GM19351 (cell line): ENCODE results near the gene ITGA6.
A peak's percentile ranks its signal among the peaks of the same experiment; 100 is the strongest.

ENCODE experiments used
- ATAC-seq: cut with Tn5 transposase; IDR thresholded peaks from one replicate; pipeline ENCODE4 v1.9.1; 2021; ENCODE audit warnings: mild to moderate bottlenecking, moderate library complexity; ENCODE audit not compliant: unreplicated experiment

Gene ITGA6

GRCh38 chr2:172439911-172440310 lies 12.5 kb downstream of the ITGA6 start:
- no peak for ATAC-seq

- peak; percentile 47 for ATAC-seq
These were observed 13.4 kb downstream of the ITGA6 start for GRCh38 chr2:172440795-172441194.

- ATAC-seq = no peak
These were observed 14.9 kb downstream of the ITGA6 start for GRCh38 chr2:172442072-172442895.

GRCh38 chr2:172445851-172446250 lies 18.5 kb downstream of the ITGA6 start:
- ATAC-seq = no peak

DNA sequence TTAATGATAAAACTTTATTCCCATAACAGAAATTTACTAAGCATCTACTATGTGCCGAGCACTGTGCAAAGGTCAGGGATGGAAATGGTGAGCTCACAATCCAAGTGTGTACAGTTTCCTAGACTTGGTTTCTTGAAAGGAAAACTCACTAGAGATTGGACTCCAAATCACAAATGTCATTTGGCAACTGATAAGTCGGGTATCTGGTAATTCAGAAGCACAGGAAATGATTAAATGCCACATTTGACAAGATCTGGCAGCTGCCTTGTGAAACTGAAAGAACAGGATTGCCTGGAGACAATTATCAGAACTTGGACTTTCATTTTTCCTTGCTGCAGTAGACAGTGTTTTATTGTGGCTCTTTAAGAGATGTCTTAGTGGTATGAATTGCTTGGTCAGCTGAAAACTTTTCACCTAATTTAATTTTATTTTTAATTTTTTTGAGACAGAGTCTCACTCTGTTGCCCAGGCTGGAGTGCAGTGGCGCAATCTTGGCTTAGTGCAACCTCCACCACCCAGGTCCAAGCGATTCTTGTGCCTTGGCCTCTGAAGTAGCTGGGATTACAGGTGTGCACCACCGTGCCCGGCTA lies 19.2 kb downstream of the ITGA6 start:
- ATAC-seq = no peak

- no peak for ATAC-seq
These were observed 20.6 kb downstream of the ITGA6 start for GRCh38 chr2:172447811-172448493.

- no peak for ATAC-seq
These were observed 21.3 kb downstream of the ITGA6 start for GRCh38 chr2:172448544-172449267.

DNA sequence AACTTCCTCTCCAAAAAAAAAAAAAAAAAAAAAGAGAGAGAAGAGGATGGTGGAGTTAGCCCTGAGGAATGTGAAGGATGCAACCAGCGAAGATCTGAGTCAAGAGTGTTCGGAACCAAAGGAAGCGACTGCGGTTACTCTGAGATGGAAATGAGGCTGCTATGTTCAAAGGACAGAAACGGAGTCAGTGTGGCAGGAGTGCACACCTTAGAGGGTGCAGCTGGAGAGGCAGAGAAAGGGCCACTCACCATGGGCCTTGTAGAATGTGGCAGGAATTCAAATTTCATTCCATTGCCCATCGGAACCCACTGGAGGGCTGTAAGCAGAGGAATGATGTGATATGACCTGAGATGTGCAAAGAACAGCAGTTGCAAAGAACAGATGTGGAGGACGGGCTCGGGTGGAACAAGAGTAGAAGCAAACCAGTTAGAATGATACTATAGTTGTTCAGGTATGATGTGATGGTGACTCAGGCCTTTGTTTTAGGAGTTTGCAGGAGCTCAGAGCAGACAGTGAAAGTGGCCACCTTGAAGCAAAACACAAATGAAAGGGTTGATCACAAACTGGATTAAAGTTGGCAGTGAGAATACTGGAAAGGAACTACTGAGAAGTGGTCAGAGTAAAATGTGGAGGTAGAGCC lies 22.6 kb downstream of the ITGA6 start:
- no peak for ATAC-seq

- ATAC-seq = no peak
These were observed 24.5 kb downstream of the ITGA6 start for GRCh38 chr2:172451923-172452322.

DNA sequence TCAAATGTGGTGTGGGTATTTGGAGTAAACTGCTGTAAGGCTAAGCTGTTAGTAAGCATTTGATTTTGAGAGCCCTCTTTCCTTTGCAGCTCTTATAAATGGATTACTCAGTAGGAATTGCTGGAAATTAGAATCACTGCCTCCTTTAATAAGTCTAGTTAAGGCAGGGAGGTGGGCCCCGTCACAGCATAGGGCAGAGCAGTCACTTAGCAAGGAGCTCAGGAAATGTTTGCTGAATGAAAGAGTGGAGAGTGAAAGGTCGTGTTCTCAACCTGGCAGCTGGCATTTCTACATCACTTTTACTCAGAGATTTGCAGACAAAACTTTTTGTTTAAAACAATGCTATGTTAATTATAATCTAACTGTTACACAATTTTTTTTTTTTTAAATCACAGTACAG lies 25.5 kb downstream of the ITGA6 start:
- no peak for ATAC-seq

- no peak for ATAC-seq
These were observed 27.2 kb downstream of the ITGA6 start for GRCh38 chr2:172454404-172455120.

- ATAC-seq = no peak
These were observed 27.7 kb downstream of the ITGA6 start for GRCh38 chr2:172455121-172455515.

DNA sequence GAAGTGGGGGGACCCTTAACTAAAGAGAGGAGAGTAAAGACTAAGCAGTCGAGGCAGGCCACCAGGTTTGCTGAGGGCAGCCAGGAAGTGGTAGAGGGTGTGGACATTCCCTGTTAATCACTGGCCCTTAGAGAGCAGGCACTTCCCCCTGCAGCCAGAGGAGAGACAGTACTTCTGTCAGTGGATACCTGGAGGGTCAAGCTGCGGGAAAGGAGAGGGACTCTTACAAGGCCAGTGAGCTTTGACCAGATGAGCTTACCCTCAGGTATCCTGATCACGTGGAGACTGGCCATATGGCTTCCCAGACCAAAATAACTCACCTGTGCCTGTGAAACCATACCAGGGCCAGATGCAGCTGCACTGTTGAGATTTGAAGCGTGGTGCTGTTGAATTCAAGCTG lies 28.6 kb downstream of the ITGA6 start:
- ATAC-seq = no peak

- no peak for ATAC-seq
These were observed 30.1 kb downstream of the ITGA6 start for GRCh38 chr2:172457536-172457935.

DNA sequence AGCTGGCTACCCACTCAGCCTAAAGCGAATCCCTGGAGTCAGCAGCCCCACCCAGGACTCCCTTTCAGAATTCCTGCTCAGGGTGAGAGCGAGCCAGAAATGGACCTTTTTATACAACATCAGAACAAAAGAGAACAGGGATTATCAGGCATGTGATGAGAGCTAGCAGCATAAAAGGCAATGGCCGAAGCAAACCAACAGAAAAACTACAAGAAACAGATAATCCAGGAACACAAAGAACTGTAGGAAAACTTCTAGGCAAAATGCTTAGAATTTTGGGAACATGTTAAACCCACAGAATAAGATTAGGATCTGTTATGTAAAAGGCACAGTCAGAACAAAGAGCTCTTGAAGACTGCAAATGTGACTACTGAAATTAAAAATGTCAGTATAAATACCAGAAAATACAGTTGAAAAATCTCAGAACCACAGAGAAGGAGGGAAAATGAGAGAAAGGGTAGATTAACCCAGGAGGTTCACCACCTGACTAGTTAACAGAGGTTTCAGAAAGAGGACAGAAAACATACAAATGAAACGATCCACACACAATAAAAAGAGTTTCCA lies 31.3 kb downstream of the ITGA6 start:
- ATAC-seq = no peak

GRCh38 chr2:172460780-172461201 lies 33.4 kb downstream of the ITGA6 start:
- no peak for ATAC-seq

DNA sequence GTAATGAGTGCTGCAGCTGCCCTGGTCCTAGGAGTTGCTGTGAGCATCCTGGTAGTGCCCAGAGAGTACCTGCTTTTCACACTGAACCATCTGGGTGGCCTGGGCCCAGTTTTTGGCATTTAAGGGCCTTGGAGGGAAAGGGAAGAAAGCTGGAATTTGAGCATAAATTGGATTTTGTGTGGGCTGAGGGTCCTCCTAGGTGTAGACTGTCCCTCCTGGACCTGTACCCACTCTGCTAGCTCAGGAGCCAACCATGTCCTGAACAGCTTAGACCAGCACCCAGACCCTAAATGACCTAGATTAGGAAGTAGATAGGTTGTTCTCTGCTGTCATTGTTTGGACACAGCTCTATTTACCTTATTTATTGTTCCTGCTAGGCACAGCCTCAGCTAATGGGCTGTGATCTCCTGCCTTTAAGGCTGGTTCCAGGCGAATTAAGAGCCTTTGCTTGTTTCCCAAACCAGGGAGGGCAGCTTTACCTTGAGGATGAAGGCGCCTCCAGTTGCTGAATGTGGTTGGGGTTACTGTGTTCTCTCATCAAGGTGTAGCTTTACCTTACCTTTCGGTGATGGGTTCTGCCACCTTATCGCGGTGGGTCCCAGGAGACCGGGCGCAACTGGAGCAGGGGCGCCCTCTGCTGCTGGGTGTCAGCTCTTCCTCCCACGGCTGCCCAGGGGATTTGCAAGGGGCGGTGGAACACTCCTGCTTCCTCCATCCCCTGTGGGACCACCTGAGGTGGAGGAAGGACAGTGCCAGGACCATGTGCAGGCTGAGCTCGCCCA lies 34.4 kb downstream of the ITGA6 start:
- no peak for ATAC-seq

DNA sequence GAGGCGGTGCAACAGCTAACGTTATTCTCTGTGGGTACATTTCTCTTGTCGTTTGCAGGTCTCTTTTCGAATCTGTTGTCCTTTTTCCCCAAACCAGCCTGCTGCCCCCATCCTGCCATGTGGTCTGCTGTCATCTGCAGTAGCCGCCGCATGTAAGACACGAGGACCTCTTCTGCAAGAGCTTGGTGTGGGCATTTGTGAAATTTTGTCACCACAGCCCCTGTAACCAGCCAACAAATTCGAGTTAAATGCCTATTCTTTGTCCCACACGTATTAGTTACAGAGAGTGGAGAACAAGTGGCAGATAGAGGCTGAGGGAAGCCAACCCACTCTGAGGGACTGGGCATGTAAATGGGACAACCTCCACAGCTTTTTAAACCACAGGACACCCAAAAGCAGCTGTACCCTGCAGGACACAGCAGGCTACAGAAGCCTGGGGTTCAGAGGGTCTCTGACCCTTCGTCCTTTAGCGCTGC lies 35.0 kb downstream of the ITGA6 start:
- no peak for ATAC-seq

DNA sequence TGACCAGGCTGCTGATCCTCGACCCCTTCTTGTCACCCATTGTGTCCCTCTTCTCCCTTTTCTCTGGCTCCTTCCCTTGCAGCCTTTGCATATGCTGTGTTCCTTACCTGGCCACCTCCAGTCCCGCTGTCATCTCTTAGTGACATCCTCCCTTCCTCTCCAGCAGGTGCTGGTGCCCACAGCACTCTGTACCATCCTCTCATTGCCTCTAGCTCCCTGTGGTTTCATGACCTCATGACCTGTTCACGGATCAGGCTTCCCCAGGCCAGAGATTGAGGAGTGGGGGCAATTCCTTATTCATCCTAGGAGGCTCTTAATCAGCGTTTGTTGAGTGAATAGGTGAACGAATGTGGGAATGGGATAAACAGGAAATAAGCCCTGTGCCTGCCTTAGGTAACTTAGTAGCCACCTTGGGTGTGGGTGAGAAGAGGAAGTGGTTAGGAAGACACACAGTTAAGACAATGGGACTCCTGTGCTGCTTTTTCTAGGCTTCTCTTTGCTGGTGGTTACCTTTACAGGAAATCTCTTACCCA lies 35.5 kb downstream of the ITGA6 start:
- peak; percentile 51 for ATAC-seq
